Prostate gland (tissue), 2 donors: ENCODE measurements around the gene TIRAP.

Source experiments
- CTCF ChIP-seq, 4 experiments: fragments of 200-600 bp in 2 of 4; fragments of 450-650 bp in 2 of 4; sonication (generic) in 2 of 4; IDR thresholded peaks; 1 replicate in 3 of 4; 2 replicates in 1 of 4; pipeline ENCODE4 v1.5.1; 2016 to 2019; ENCODE audit warnings: antibody characterized with exemption in 4 of 4, mild to moderate bottlenecking in 2 of 4, moderate library complexity in 2 of 4
- POLR2A ChIP-seq: fragments of 450-650 bp; IDR thresholded peaks from one replicate; pipeline ENCODE4 v1.6.1; 2016; ENCODE audit warnings: antibody characterized with exemption, mild to moderate bottlenecking
- POLR2AphosphoS5 ChIP-seq: sonication (generic); formaldehyde crosslinking; IDR thresholded peaks from one replicate; pipeline ENCODE4 v1.6.1; 2017; ENCODE audit warnings: antibody characterized with exemption

GRCh38 chr11:126319374-126319740 is 36.5 kb downstream of the TIRAP start:
- TF ChIP-seq POLR2AphosphoS5, result no peak
- no peak for TF ChIP-seq CTCF (IDR thresholded peaks at IDR 0.05)
- TF ChIP-seq POLR2A, result no peak
